ENCODE measurements around the gene TENT5A. TPM values are rescaled to one million over a fixed set of nuclear protein-coding genes. Genes with fewer than 3 reads are reported as not detected.

TENT5A gene
- total RNA-seq, 1 experiment from 2014 or later = 1.7 TPM

GRCh38 chr6:81734500-81735150 is 17.9 kb downstream of the TENT5A start:
- no peak for ATAC-seq
- H3K9me3 ChIP-seq (ENCODE audit: control insufficient read depth, insufficient read depth, low read depth, low read length) = no peaks in the 10 kb centered on the region
- H3K4me3 ChIP-seq (ENCODE audit: low read depth in 2 of 2, low read length in 2 of 2) = no peak overlapping the region
- intact Hi-C loops (cut with micrococcal nuclease; ENCODE audit: unreplicated experiment) = no loop called here
- no TSS peak for BruUV-seq (replicated peaks)
- DNase-seq (ENCODE audit: low read depth, low spot score) = no peak
- ChIA-PET POLR2A (interaction anchor here (0.6 kb wide), 1 partner anchor 343 kb away, joined by 3 read pairs; no protein-coding TSS in a partner anchor), CTCF (interaction anchor here (0.7 kb wide), 1 partner anchor 484 kb away, joined by 4 read pairs; no protein-coding TSS in a partner anchor)
- no peaks in the 10 kb centered on the region for H3K4me1 ChIP-seq (ENCODE audit: control insufficient read depth, insufficient read depth, low read length)
- no peak for TF ChIP-seq CTCF (IDR thresholded peaks at IDR 0.05)
- TF ChIP-seq POLR2AphosphoS5 (IDR thresholded peaks at IDR 0.05; ENCODE audit: low read depth, low read length) = no peak
- TF ChIP-seq REST (IDR thresholded peaks at IDR 0.05; ENCODE audit: insufficient read depth in 1 of 2, low read depth in 2 of 2, low read length in 1 of 2) = no peak
- no peak for TF ChIP-seq SIN3A (IDR thresholded peaks at IDR 0.05; ENCODE audit: borderline replicate concordance, insufficient read depth, low read depth, low read length)
- TF ChIP-seq TCF7L2 (IDR thresholded peaks at IDR 0.05; ENCODE audit: low read depth, low read length) = no peak
- H3K36me3 ChIP-seq (ENCODE audit: control insufficient read depth, insufficient read depth, low read length) = no peaks in the 10 kb centered on the region
- H3K27ac ChIP-seq (ENCODE audit: low read length) = no peak overlapping the region
- in situ Hi-C loops (cut with HindIII; ENCODE audit: low pct_unique_long_range_greater_than_20kb, low sequenced_read_pairs) = no loop called here
- no peaks in the 10 kb centered on the region for H3K27me3 ChIP-seq (ENCODE audit: control insufficient read depth, insufficient read depth, low read length)

- no peaks in the 10 kb centered on the region for H3K27me3 ChIP-seq (ENCODE audit: control insufficient read depth, insufficient read depth, low read length)
- TF ChIP-seq TCF7L2 (IDR thresholded peaks at IDR 0.05; ENCODE audit: low read depth, low read length) (no peak), POLR2AphosphoS5 (IDR thresholded peaks at IDR 0.05; ENCODE audit: low read depth, low read length) (no peak), SIN3A (IDR thresholded peaks at IDR 0.05; ENCODE audit: borderline replicate concordance, insufficient read depth, low read depth, low read length) (no peak), REST (IDR thresholded peaks at IDR 0.05; ENCODE audit: insufficient read depth in 1 of 2, low read depth in 2 of 2, low read length in 1 of 2) (no peak), CTCF (IDR thresholded peaks at IDR 0.05) (no peak; the same call in 1 of the 2 replicates)
- POLR2A ChIA-PET = no interaction called here
Observed at GRCh38 chr6:81734081-81734480, 18.4 kb downstream of the TENT5A start.

More at GRCh38 chr6:81734081-81734480, 18.4 kb downstream of the TENT5A start:
- in situ Hi-C loops (cut with HindIII; ENCODE audit: low pct_unique_long_range_greater_than_20kb, low sequenced_read_pairs) = no loop called here
- CTCF ChIA-PET = no interaction called here
- no TSS peak for BruUV-seq (replicated peaks)
- Histone ChIP-seq H3K4me3 (ENCODE audit: low read depth in 2 of 2, low read length in 2 of 2) (no peak overlapping the region), H3K27ac (ENCODE audit: low read length) (no peak overlapping the region), H3K4me1 (ENCODE audit: control insufficient read depth, insufficient read depth, low read length) (no peaks in the 10 kb centered on the region), H3K36me3 (ENCODE audit: control insufficient read depth, insufficient read depth, low read length) (no peaks in the 10 kb centered on the region), H3K9me3 (ENCODE audit: control insufficient read depth, insufficient read depth, low read depth, low read length) (no peaks in the 10 kb centered on the region)
- no peak for DNase-seq (ENCODE audit: low read depth, low spot score)
- ATAC-seq = no peak
- intact Hi-C loops (cut with micrococcal nuclease; ENCODE audit: unreplicated experiment) = no loop called here

Data from Panc1 (cell line).